T-cell (primary cell): ENCODE data around the gene MED29. TPM values are rescaled to one million over a fixed set of nuclear protein-coding genes. Genes with fewer than 3 reads are reported as not detected.

ENCODE experiments used
- ATAC-seq, 4 experiments: fragments of 200-7000 bp in 3 of 4; fragments of 150-1000 bp in 1 of 4; cut with Tn5 transposase; replicated peaks in 1 of 4; 1 replicate in 3 of 4; 2 replicates in 1 of 4; pipeline ENCODE4 v1.10.0; 2021; ENCODE audit warnings: moderate library complexity in 3 of 4, mild to moderate bottlenecking in 2 of 4, moderate number of reproducible peaks in 1 of 4
- CTCF ChIA-PET, 2 donors: fragments of 300-600 bp; sonication (Branson Sonifier 250); formaldehyde crosslinking; loops; one replicate each; lab custom pipeline; 2022; ENCODE audit warnings: antibody characterized with exemption in 2 of 2; lab: Charles Lee
- POLR2A ChIA-PET, 2 donors: fragments of 300-600 bp; sonication (Branson Sonifier 250); formaldehyde crosslinking; loops; one replicate each; lab custom pipeline; 2022; ENCODE audit warnings: antibody characterized with exemption in 2 of 2; lab: Charles Lee
- DNase-seq, 35 experiments: peaks; one replicate each; pipeline versions ENCODE4 v3.0.0 to v3.0.0-alpha.2; 2013 to 2023
- H3K27ac ChIP-seq: one replicate; pipeline ENCODE4 v1.5.1; 2013; ENCODE audit warnings: low read length
- H3K27me3 ChIP-seq, 2 experiments: replicated peaks in 1 of 2; 1 replicate in 1 of 2; 2 replicates in 1 of 2; pipeline versions ENCODE4 v1.6.1 to v1.7.0; 2013; ENCODE audit warnings: low read length in 1 of 2, mixed read lengths in 1 of 2; ENCODE audit not compliant: control insufficient read depth in 2 of 2, insufficient read depth in 2 of 2; ENCODE audit errors: extremely low read depth in 1 of 2
- H3K36me3 ChIP-seq, 2 donors: 1 replicate in 1 of 2; 2 replicates in 1 of 2; pipeline versions ENCODE4 v1.6.1 to v1.7.0; 2013; ENCODE audit warnings: low read length in 1 of 2; ENCODE audit not compliant: control insufficient read depth in 2 of 2, insufficient read depth in 1 of 2; ENCODE audit errors: extremely low read depth in 1 of 2
- H3K4me1 ChIP-seq, 2 experiments: 1 replicate in 1 of 2; 2 replicates in 1 of 2; pipeline versions ENCODE4 v1.6.1 to v1.7.0; 2013; ENCODE audit warnings: low read length in 2 of 2, mixed read lengths in 1 of 2; ENCODE audit not compliant: insufficient read depth in 2 of 2, control insufficient read depth in 1 of 2; ENCODE audit errors: extremely low read depth in 1 of 2
- H3K4me3 ChIP-seq, 2 donors: 1 replicate in 1 of 2; 2 replicates in 1 of 2; pipeline versions ENCODE4 v1.5.1 to v1.7.0; 2013; ENCODE audit warnings: mild to moderate bottlenecking in 2 of 2, low read length in 1 of 2, moderate library complexity in 1 of 2; ENCODE audit not compliant: control insufficient read depth in 1 of 2; ENCODE audit errors: extremely low read depth in 1 of 2
- H3K9me3 ChIP-seq: 2 replicates; pipeline ENCODE4 v1.7.0; 2013
- H3K27ac Mint-ChIP-seq, 2 donors: one replicate each; pipeline ENCODE4 v1.8.0; 2020 to 2021; ENCODE audit warnings: mild to moderate bottlenecking in 2 of 2, mixed read lengths in 2 of 2
- H3K27me3 Mint-ChIP-seq, 2 donors: one replicate each; pipeline ENCODE4 v1.8.0; 2021 to 2022; ENCODE audit warnings: mixed read lengths in 2 of 2
- H3K36me3 Mint-ChIP-seq: one replicate; pipeline ENCODE4 v1.8.0; 2021; ENCODE audit warnings: mixed read lengths
- H3K4me1 Mint-ChIP-seq, 3 donors: one replicate each; pipeline ENCODE4 v1.8.0; 2020 to 2022; ENCODE audit warnings: mixed read lengths in 3 of 3, mild to moderate bottlenecking in 1 of 3
- H3K4me3 Mint-ChIP-seq, 3 donors: one replicate each; pipeline ENCODE4 v1.8.0; 2020 to 2022; ENCODE audit warnings: mild to moderate bottlenecking in 3 of 3, mixed read lengths in 3 of 3, moderate library complexity in 3 of 3
- H3K9me3 Mint-ChIP-seq, 3 donors: one replicate each; pipeline ENCODE4 v1.8.0; 2020 to 2022; ENCODE audit warnings: mixed read lengths in 3 of 3
- WGBS: methylation state at CpG from one replicate; pipeline ENCODE4 v1.1.5; 2013; ENCODE audit warnings: missing lambda C conversion rate; ENCODE audit not compliant: insufficient coverage; 5-methylcytosine and 5-hydroxymethylcytosine counted together
- total RNA-seq, 35 experiments: library from RNA in 6 of 35; stranded (reverse) in 6 of 35; fragments of 120-200 nt in 1 of 35; gene quantifications; one replicate each; pipeline versions ENCODE4 v1.2.1 to v1.2.4 and lab custom pipeline; 2013 to 2026

Gene MED29
- total RNA-seq, 5 donors from 2014 or later (not counting 1 experiment from before 2014, with no cell fraction given), result 42.0 to 48.7 (median 47.0) TPM

GRCh38 chr19:39422020-39422419 lies 30.8 kb downstream of the MED29 start:
- POLR2A ChIA-PET, result no interaction called here
- 100% methylated on average over 2 of the region's 5 CpGs for WGBS
- H3K4me1 ChIP-seq, result no peaks in the 10 kb centered on the region
- DNase-seq, result no peak
- peaks cover 0 to 2% (median 0%) of the 10 kb centered on the region in 3 donors for H3K4me1 Mint-ChIP-seq
- no peaks in the 10 kb centered on the region for H3K27me3 Mint-ChIP-seq
- no peaks in the 10 kb centered on the region for H3K9me3 ChIP-seq
- H3K27me3 ChIP-seq, result no peaks in the 10 kb centered on the region
- no peak overlapping the region for H3K4me3 Mint-ChIP-seq
- no peak overlapping the region for H3K4me3 ChIP-seq
- no peak overlapping the region for H3K27ac ChIP-seq
- peak overlapping the region in 1 of 2 donors; percentile 55 for H3K27ac Mint-ChIP-seq
- no peak for ATAC-seq
- no peaks in the 10 kb centered on the region for H3K9me3 Mint-ChIP-seq
- CTCF ChIA-PET, result no interaction called here
- peaks cover 18% of the 10 kb centered on the region for H3K36me3 Mint-ChIP-seq
- peaks cover 19 to 40% of the 10 kb centered on the region in 2 donors for H3K36me3 ChIP-seq

GRCh38 chr19:39423258-39424086 lies 32.3 kb downstream of the MED29 start:
- Mint-ChIP-seq H3K9me3 (no peaks in the 10 kb centered on the region), H3K4me1 (no peaks in the 10 kb centered on the region), H3K4me3 (no peak overlapping the region), H3K27ac (no peak overlapping the region), H3K27me3 (no peaks in the 10 kb centered on the region), H3K36me3 (peaks cover 16% of the 10 kb centered on the region)
- H3K36me3 ChIP-seq, result peaks cover 16 to 33% of the 10 kb centered on the region in 2 donors
- no peak overlapping the region for H3K4me3 ChIP-seq
- ATAC-seq (no peak), DNase-seq (no peak)
- H3K9me3 ChIP-seq, result no peaks in the 10 kb centered on the region
- H3K4me1 ChIP-seq, result no peaks in the 10 kb centered on the region
- CTCF ChIA-PET, result interaction anchor here in 1 of 2 donors (0.6 kb wide), 1 partner anchor 11 kb away, joined by 3 read pairs; the partner anchor contains the start of gene PLEKHG2
- 89% methylated on average over 35 of the region's 35 CpGs for WGBS
- no peak overlapping the region for H3K27ac ChIP-seq
- no peaks in the 10 kb centered on the region for H3K27me3 ChIP-seq
- POLR2A ChIA-PET, result interaction anchor here in 1 of 2 donors (1.8 kb wide), 1 partner anchor 12 kb away, joined by 6 read pairs; the partner anchor contains the start of gene RPS16

- no peaks in the 10 kb centered on the region for H3K9me3 Mint-ChIP-seq
- Histone ChIP-seq H3K4me1 (no peaks in the 10 kb centered on the region), H3K27ac (no peak overlapping the region), H3K9me3 (no peaks in the 10 kb centered on the region), H3K36me3 (peaks cover 16 to 24% of the 10 kb centered on the region in 2 donors), H3K27me3 (no peaks in the 10 kb centered on the region), H3K4me3 (no peak overlapping the region)
- POLR2A ChIA-PET, result interaction anchor here in 1 of 2 donors (1.8 kb wide), 1 partner anchor 11 kb away, joined by 6 read pairs; the partner anchor contains the start of gene RPS16
- DNase-seq (no peak), ATAC-seq (no peak)
- H3K27ac Mint-ChIP-seq, result no peak overlapping the region
- no peaks in the 10 kb centered on the region for H3K27me3 Mint-ChIP-seq
- CTCF ChIA-PET, result no interaction called here
- peaks cover 0 to 1% (median 0%) of the 10 kb centered on the region in 3 donors for H3K4me1 Mint-ChIP-seq
- peaks cover 8% of the 10 kb centered on the region for H3K36me3 Mint-ChIP-seq
- WGBS, result 90% methylated on average over 16 of the region's 16 CpGs
- no peak overlapping the region for H3K4me3 Mint-ChIP-seq
These were observed 33.8 kb downstream of the MED29 start for GRCh38 chr19:39424934-39425333.

GRCh38 chr19:39425744-39426143 lies 34.6 kb downstream of the MED29 start:
- ATAC-seq, result no peak
- peaks cover 0 to 5% of the 10 kb centered on the region in 2 experiments for H3K4me1 ChIP-seq
- DNase-seq, result no peak
- H3K27ac ChIP-seq, result no peak overlapping the region
- H3K4me3 Mint-ChIP-seq, result no peak overlapping the region
- no peaks in the 10 kb centered on the region for H3K9me3 ChIP-seq
- peaks cover 11 to 22% of the 10 kb centered on the region in 2 donors for H3K36me3 ChIP-seq
- WGBS, result 89% methylated on average over 7 of the region's 7 CpGs
- ChIA-PET CTCF (no interaction called here), POLR2A (no interaction called here)
- peaks cover 8% of the 10 kb centered on the region for H3K36me3 Mint-ChIP-seq
- no peaks in the 10 kb centered on the region for H3K27me3 Mint-ChIP-seq
- H3K27ac Mint-ChIP-seq, result peak overlapping the region in 1 of 2 donors; percentile 5
- no peaks in the 10 kb centered on the region for H3K27me3 ChIP-seq
- H3K9me3 Mint-ChIP-seq, result no peaks in the 10 kb centered on the region
- H3K4me3 ChIP-seq, result no peak overlapping the region
- H3K4me1 Mint-ChIP-seq, result peaks cover 0 to 6% (median 5%) of the 10 kb centered on the region in 3 donors

- ChIA-PET CTCF (interaction anchor here in 1 of 2 donors (1.2 kb wide), 1 partner anchor 10 kb away, joined by 3 read pairs; the partner anchor contains the start of gene RPS16), POLR2A (no interaction called here)
- ATAC-seq, result no peak
- no peak overlapping the region for H3K27ac ChIP-seq
- no peaks in the 10 kb centered on the region for H3K9me3 Mint-ChIP-seq
- H3K4me3 Mint-ChIP-seq, result no peak overlapping the region
- no peaks in the 10 kb centered on the region for H3K9me3 ChIP-seq
- peaks cover 0 to 9% of the 10 kb centered on the region in 2 experiments for H3K4me1 ChIP-seq
- H3K27me3 Mint-ChIP-seq, result no peaks in the 10 kb centered on the region
- H3K27ac Mint-ChIP-seq, result peak overlapping the region in 1 of 2 donors; percentile 5
- peaks cover 8% of the 10 kb centered on the region for H3K36me3 Mint-ChIP-seq
- DNase-seq, result no peak
- H3K36me3 ChIP-seq, result peaks cover 11 to 19% of the 10 kb centered on the region in 2 donors
- H3K4me1 Mint-ChIP-seq, result peaks cover 0 to 11% (median 10%) of the 10 kb centered on the region in 3 donors
- H3K27me3 ChIP-seq, result no peaks in the 10 kb centered on the region
- 85% methylated on average over 3 of the region's 5 CpGs for WGBS
- H3K4me3 ChIP-seq, result no peak overlapping the region
These were observed 35.0 kb downstream of the MED29 start for GRCh38 chr19:39426170-39426569.

GRCh38 chr19:39427707-39428106 lies 36.5 kb downstream of the MED29 start:
- H3K36me3 ChIP-seq, result peaks cover 11 to 22% of the 10 kb centered on the region in 2 donors
- CTCF ChIA-PET, result no interaction called here
- no peaks in the 10 kb centered on the region for H3K27me3 ChIP-seq
- POLR2A ChIA-PET, result interaction anchor here (0.6 to 1.1 kb wide), 3 partner anchors 16 to 993 kb away, joined by 3 to 7 read pairs (median 3); partner anchors contain the start of genes MED29 (in 1 of the 2) and PAF1 (in 1 of the 2)
- no peak overlapping the region for H3K27ac ChIP-seq
- ATAC-seq, result no peak
- WGBS, result 100% methylated on average over 4 of the region's 11 CpGs
- no peak overlapping the region for H3K4me3 Mint-ChIP-seq
- H3K9me3 Mint-ChIP-seq, result no peaks in the 10 kb centered on the region
- no peaks in the 10 kb centered on the region for H3K9me3 ChIP-seq
- H3K4me1 ChIP-seq, result peaks cover 0 to 12% of the 10 kb centered on the region in 2 experiments
- H3K36me3 Mint-ChIP-seq, result peaks cover 13% of the 10 kb centered on the region
- H3K27me3 Mint-ChIP-seq, result no peaks in the 10 kb centered on the region
- peaks cover 0 to 17% (median 16%) of the 10 kb centered on the region in 3 donors for H3K4me1 Mint-ChIP-seq
- H3K4me3 ChIP-seq, result no peak overlapping the region
- H3K27ac Mint-ChIP-seq, result no peak overlapping the region
- no peak for DNase-seq
